Effector memory CD8-positive, alpha-beta T cell (primary cell): ENCODE data around the gene C1QTNF12.
"Not testable (repeated sequence)": the region's sequence is repeated elsewhere in the genome, so short reads cannot be mapped to it uniquely, and the experiment has no call there.

Source experiments
- ATAC-seq: fragments of 150-1000 bp; cut with Tn5 transposase; replicated peaks from 2 replicates; pipeline ENCODE4 v1.10.0; 2021; ENCODE audit warnings: mild to moderate bottlenecking, moderate library complexity
- DNase-seq, 3 experiments: peaks; one replicate each; pipeline ENCODE4 v3.0.0; 2021
- H3K27ac Mint-ChIP-seq, 2 donors: one replicate each; pipeline ENCODE4 v1.8.0; 2022; ENCODE audit warnings: mild to moderate bottlenecking in 2 of 2, mixed read lengths in 2 of 2, moderate library complexity in 2 of 2
- H3K27me3 Mint-ChIP-seq, 2 donors: one replicate each; pipeline ENCODE4 v1.8.0; 2022; ENCODE audit warnings: mixed read lengths in 2 of 2
- H3K36me3 Mint-ChIP-seq: one replicate; pipeline ENCODE4 v1.8.0; 2022; ENCODE audit warnings: mild to moderate bottlenecking, moderate library complexity, mixed read lengths; ENCODE audit not compliant: insufficient read depth
- H3K4me1 Mint-ChIP-seq, 2 donors: one replicate each; pipeline ENCODE4 v1.8.0; 2022; ENCODE audit warnings: low read depth in 2 of 2, mixed read lengths in 2 of 2
- H3K4me3 Mint-ChIP-seq, 2 donors: one replicate each; pipeline ENCODE4 v1.8.0; 2022; ENCODE audit warnings: mild to moderate bottlenecking in 2 of 2, mixed read lengths in 2 of 2, moderate library complexity in 2 of 2
- H3K9me3 Mint-ChIP-seq, 2 donors: one replicate each; pipeline ENCODE4 v1.8.0; 2022; ENCODE audit warnings: mixed read lengths in 2 of 2

C1QTNF12 gene

GRCh38 chr1:1199961-1200875, 46.3 kb downstream of the C1QTNF12 start:
- no peaks in the 10 kb centered on the region for H3K27me3 Mint-ChIP-seq
- H3K4me3 Mint-ChIP-seq: peak overlapping the region; percentile 45 to 60
- peaks cover 2 to 5% of the 10 kb centered on the region in 2 donors for H3K4me1 Mint-ChIP-seq
- H3K9me3 Mint-ChIP-seq: no peaks in the 10 kb centered on the region
- no peak for ATAC-seq
- peak overlapping the region; percentile 76 to 86 for H3K27ac Mint-ChIP-seq
- peaks cover 16% of the 10 kb centered on the region for H3K36me3 Mint-ChIP-seq
- no peak for DNase-seq

- H3K4me3 Mint-ChIP-seq: peak overlapping the region; percentile 45 to 60
- DNase-seq (no peak), ATAC-seq (no peak)
- H3K4me1 Mint-ChIP-seq: peaks cover 2 to 5% of the 10 kb centered on the region in 2 donors
- H3K27ac Mint-ChIP-seq: peak overlapping the region; percentile 76 to 86
- no peaks in the 10 kb centered on the region for H3K27me3 Mint-ChIP-seq
- peaks cover 16% of the 10 kb centered on the region for H3K36me3 Mint-ChIP-seq
- H3K9me3 Mint-ChIP-seq: no peaks in the 10 kb centered on the region
Observed at GRCh38 chr1:1199141-1199960, 47.2 kb downstream of the C1QTNF12 start.

DNA sequence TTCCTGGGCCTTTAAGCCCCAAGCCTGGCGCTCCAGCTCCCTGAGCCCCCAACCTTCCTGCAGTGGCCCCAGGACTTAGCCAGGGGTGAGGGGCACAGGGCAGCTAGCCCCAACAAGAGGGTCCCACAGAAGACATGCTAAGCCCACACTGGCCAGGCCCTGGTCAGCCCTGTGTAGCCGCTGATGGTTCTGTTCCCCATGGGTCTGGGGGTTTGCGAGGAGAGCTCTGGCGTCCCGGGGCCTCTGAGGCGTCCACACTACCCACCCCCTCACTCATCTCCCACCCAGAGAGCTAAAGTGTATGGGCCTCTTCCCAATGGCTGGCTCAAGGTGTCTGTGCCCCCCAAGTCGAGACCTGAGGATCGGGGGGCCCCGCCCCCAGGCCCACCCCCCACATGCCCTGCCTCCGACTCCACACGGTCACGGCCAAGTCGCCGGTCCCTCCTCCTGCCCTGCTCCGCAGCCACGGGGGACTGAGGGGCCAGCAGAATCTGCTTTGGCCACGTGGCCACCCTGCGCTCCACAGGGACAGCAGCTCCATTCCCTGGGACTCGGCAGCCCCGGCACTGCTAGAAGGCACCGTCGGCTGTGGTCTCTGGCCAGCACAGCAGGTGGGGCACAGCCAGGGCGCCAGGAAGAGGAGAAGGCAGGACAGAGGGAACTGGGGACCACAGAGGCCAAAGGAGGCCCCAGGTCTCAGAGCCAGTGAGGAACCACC, 47.9 kb downstream of the C1QTNF12 start:
- Mint-ChIP-seq H3K27me3 (no peaks in the 10 kb centered on the region), H3K9me3 (no peaks in the 10 kb centered on the region), H3K4me1 (peaks cover 2 to 5% of the 10 kb centered on the region in 2 donors), H3K27ac (peak overlapping the region in 1 of 2 donors; percentile 55), H3K36me3 (peaks cover 16% of the 10 kb centered on the region), H3K4me3 (no peak overlapping the region)
- no peak for ATAC-seq
- no peak for DNase-seq

GRCh38 chr1:1197551-1198422, 48.7 kb downstream of the C1QTNF12 start:
- peaks cover 2 to 5% of the 10 kb centered on the region in 2 donors for H3K4me1 Mint-ChIP-seq
- no peak overlapping the region for H3K4me3 Mint-ChIP-seq
- H3K9me3 Mint-ChIP-seq: no peaks in the 10 kb centered on the region
- no peak for DNase-seq
- H3K36me3 Mint-ChIP-seq: peaks cover 14% of the 10 kb centered on the region
- peak overlapping the region in 1 of 2 donors; percentile 55 for H3K27ac Mint-ChIP-seq
- no peak for ATAC-seq
- no peaks in the 10 kb centered on the region for H3K27me3 Mint-ChIP-seq

- Mint-ChIP-seq H3K27me3 (no peaks in the 10 kb centered on the region), H3K4me1 (peaks cover 2 to 5% of the 10 kb centered on the region in 2 donors), H3K36me3 (peaks cover 15% of the 10 kb centered on the region), H3K27ac (no peak overlapping the region), H3K9me3 (no peaks in the 10 kb centered on the region), H3K4me3 (no peak overlapping the region)
- ATAC-seq (no peak), DNase-seq (no peak)
Observed at GRCh38 chr1:1197188-1197500, 49.4 kb downstream of the C1QTNF12 start.

DNA sequence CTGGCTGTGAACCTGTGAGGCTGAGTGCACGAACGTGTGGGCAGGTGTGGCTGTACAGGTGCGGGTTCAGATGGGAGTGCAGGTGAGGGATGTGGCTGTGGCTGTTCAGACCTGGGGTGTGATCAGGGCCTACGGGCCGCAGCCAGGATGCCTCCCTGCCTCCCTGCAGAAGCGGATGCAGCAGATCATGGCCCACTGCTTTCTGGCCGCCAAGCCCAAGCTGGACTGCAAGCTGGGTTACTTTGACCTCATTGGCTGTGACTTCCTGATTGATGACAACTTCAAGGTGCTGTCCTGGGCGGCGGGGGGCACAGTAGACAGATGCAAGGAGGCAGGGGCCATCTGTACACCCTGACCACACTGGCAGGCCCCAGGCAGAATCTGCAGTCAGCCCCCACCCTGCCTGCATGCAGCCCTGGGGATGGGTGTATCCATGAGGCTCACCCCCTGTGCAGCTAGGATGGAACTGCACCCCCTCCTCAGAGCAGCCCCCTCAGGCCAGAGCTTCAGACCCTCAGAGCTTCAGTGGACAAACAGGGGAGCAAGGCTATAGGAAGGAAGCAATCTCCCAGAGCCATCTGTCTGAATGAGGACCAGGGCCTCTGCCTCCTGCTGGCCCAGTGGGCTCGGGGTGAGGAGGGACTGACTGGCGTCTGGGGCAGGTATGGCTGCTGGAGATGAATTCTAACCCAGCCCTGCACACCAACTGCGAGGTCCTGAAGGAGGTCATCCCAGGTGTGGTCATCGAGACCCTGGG, 49.9 kb downstream of the C1QTNF12 start:
- DNase-seq (no peak), ATAC-seq (no peak)
- H3K27ac Mint-ChIP-seq: no peak overlapping the region
- no peaks in the 10 kb centered on the region for H3K27me3 Mint-ChIP-seq
- H3K36me3 Mint-ChIP-seq: peaks cover 17% of the 10 kb centered on the region
- H3K4me3 Mint-ChIP-seq: no peak overlapping the region
- H3K4me1 Mint-ChIP-seq: peaks cover 2 to 5% of the 10 kb centered on the region in 2 donors
- no peaks in the 10 kb centered on the region for H3K9me3 Mint-ChIP-seq

- H3K27ac Mint-ChIP-seq: not testable (repeated sequence)
Observed at GRCh38 chr1:1195726-1196125, 50.8 kb downstream of the C1QTNF12 start.

GRCh38 chr1:1194723-1195122, 51.8 kb downstream of the C1QTNF12 start:
- no peak for ATAC-seq
- H3K4me1 Mint-ChIP-seq: no peaks in the 10 kb centered on the region
- H3K27ac Mint-ChIP-seq: no peak overlapping the region
- no peak overlapping the region for H3K4me3 Mint-ChIP-seq
- peaks cover 17% of the 10 kb centered on the region for H3K36me3 Mint-ChIP-seq
- H3K9me3 Mint-ChIP-seq: no peaks in the 10 kb centered on the region
- H3K27me3 Mint-ChIP-seq: no peaks in the 10 kb centered on the region
- no peak for DNase-seq

More at GRCh38 chr1:1195726-1196125, 50.8 kb downstream of the C1QTNF12 start:
- H3K4me1 Mint-ChIP-seq, H3K9me3 Mint-ChIP-seq, H3K27me3 Mint-ChIP-seq, H3K4me3 Mint-ChIP-seq, ATAC-seq, DNase-seq: not testable (repeated sequence)
- peaks cover 17% of the 10 kb centered on the region for H3K36me3 Mint-ChIP-seq
